ENCODE measurements around the gene ZNF575.

ZNF575 gene

GRCh38 chr19:43532962-43533545 is at the start of gene ZNF575:
TSS of gene ZNF575 (plus strand) at chr19:43533188. CDS start at chr19:43534423, 1,235 bp downstream.
- DNase-seq: peak; percentile 73

- DNase-seq: no peak
These were observed 49.7 kb upstream of the ZNF575 start for GRCh38 chr19:43483281-43483680.

GRCh38 chr19:43485951-43486350 is 47.0 kb upstream of the ZNF575 start:
- no peak for DNase-seq

- no peak for DNase-seq
These were observed 46.6 kb upstream of the ZNF575 start for GRCh38 chr19:43486412-43486811.

DNA sequence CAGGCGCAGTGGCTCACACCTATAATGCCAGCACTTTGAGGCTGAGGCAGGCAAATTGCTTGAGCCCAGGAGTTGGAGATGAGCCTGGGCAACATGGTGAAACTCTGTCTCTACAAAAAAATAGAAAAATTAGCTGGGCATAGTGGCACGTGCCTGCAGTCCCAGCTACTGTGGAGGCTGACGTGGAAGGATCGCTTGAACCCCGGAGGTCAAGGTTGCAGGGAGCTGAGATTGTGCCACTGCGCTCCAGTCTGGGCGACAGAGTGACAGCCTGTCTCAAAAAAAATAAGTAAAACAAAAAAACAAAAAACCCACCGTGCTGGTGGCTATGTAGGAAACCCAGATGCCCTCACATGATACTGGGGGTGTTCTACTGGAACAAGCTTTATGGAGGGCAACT is 44.8 kb upstream of the ZNF575 start:
- no peak for DNase-seq

- DNase-seq: no peak
These were observed 43.7 kb upstream of the ZNF575 start for GRCh38 chr19:43489310-43489709.

GRCh38 chr19:43489979-43490599 is 42.9 kb upstream of the ZNF575 start:
- no peak for DNase-seq

DNA sequence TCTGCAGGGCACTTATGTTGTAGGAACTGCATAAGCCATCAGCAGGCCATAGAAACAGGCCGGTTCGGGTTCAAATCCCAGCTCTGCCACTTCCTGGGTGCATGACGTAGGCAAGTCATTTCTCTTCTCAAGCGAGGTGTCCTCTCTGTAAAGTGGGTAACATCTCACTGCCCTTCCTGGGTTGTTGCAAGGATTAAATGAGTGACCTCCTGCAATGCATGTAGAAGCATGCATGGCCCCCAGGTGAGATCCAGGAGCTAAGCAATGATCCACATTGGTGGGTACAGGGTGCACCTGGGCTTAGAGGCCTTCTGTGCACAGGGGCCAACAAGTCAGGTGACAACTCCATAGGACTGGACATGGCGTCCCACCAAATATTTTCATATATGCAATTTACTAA is 42.2 kb upstream of the ZNF575 start:
- no peak for DNase-seq

DNA sequence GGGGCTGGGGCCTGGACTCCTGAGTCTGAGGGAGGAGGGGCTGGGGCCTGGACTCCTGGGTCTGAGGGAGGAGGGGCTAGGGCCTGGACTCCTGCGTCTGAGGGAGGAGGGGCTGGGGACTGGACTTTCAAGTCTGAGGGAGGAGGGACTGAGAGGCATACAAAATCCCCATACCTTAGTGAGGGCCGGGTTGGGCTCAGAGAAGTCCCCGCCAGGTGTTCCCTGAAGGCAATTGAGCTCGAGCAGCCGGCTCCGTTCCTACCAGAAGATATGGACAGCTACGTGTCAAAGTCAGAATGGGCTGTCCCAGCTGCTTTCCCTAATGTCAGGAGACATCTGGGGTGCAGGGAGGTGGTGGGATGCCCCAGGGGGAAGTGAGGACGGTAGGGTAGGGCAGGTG is 37.9 kb upstream of the ZNF575 start:
- DNase-seq: no peak

- no peak for DNase-seq
These were observed 36.0 kb upstream of the ZNF575 start for GRCh38 chr19:43496960-43497359.

DNA sequence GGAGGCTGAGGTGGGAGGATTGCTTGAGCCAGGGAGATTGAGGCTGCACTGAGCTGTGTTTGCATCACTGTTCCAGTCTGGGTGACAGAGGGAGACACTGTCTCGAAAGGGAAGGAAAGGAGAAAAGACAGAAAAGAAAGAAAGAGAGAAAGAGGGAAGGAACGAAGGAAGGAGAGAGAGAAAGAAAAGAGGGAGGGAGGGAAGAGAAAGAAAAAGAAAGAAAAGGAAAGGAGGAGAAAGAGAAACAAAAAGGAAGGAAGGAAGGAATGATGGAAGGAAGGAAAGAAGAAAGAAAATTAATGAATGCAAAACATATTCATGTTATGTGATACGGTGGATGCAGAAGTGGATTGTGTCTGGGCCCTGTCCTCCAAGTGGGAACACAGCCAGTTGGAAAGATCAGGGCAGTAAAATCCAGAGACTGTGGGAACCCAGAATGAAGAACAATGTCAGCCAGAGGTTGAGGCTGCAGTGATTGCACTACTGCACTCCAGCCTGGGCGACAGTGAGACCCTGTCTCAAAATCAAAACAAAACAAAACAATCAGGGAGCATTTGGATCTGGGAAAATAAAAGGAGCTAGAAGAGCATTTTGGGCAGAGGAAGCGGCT is 34.6 kb upstream of the ZNF575 start:
- no peak for DNase-seq

DNA sequence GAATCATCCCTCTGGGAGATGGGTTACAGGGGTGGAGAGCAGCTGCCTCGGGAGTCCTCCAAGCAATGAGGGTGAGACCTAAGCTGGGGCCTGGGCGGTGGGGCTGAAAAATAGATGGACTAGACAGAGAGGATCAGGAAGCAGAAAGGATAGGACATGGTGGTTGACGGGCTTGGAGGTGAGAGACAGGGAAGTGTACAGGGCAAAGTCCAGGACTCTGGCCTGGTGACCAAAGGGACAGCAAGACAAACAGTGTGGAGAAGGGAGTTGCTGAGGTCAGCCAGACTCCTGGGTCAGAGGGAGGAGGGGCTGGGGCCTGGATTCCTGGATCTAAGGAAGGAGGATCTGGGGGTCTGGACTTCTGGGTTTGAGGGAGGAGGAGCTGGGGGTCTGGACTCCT is 33.9 kb upstream of the ZNF575 start:
- DNase-seq: no peak

GRCh38 chr19:43501661-43502418 is 31.1 kb upstream of the ZNF575 start:
- no peak for DNase-seq

DNA sequence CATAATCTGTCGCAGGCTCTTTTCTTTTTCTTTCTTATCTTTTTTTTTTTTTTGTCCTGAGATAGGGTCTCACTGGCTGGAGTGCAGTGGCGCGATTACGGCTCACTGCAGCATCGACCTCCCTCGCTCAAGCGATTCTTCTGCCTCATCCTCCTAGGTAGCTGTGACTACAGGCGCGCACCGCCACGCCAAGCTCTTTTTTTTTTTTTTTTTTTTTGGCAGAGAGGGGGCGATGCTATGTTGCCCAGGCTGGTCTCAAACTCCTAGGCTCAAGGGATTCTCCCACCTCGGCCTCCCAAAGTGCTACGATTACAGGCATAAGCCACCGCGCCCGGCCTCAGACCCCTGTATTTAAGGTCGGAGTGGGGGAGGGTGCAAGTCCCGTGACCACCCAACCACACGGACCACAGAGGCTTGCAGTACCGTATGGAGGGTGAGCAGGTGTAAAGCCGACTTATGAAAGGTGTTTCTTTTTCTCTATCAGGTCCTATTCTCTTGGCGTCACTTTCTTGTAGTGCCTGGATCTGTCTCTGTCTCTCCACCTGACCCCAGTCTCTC is 30.5 kb upstream of the ZNF575 start:
- DNase-seq: no peak

GRCh38 chr19:43503501-43504425 is 29.2 kb upstream of the ZNF575 start:
- peak; percentile 91 for DNase-seq

DNA sequence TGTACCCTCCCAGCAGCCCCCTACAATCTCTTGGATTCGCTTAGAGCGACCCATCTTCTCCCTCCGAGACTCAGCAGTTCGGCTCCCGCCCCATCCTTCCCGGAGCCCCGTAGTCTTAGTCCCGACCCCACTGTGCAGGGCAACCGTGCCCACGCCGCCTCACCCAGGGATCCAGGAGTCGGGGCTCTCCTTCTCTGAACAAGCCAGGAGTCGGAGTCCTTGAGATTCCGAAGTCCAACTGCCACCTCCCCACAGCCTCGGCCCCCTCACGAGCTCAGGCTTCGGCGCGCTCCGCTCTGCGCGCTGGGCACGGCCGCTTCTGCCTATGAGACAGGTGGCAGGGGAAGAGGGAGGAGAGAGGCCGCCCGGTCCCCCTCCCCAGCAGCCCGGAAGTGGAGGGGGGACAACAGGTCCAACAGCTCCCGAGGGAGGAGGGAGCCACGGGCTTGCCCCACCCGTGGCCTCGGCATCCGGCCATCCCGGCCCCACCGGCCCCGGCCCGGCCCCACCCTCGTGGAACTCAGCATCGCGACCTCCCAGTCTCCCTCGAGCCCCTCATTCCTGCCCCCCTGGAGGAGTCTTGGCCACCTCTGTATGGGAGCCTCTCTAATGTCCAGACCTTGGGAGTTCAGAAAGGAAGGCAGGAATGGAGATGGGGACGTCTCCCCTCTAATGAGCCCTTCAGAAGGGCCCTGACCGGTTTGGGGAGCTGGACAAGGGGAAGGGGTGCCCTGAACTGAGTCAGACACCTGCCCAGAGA is 28.4 kb upstream of the ZNF575 start, which contains the start of gene PHLDB3:
TSS of gene PHLDB3 (minus strand) at position 321 of the 760 bp plus-strand sequence. CDS start 628 bp downstream, outside the sequence.
- DNase-seq: no peak

GRCh38 chr19:43505186-43505456 is 27.9 kb upstream of the ZNF575 start:
- DNase-seq: no peak

DNA sequence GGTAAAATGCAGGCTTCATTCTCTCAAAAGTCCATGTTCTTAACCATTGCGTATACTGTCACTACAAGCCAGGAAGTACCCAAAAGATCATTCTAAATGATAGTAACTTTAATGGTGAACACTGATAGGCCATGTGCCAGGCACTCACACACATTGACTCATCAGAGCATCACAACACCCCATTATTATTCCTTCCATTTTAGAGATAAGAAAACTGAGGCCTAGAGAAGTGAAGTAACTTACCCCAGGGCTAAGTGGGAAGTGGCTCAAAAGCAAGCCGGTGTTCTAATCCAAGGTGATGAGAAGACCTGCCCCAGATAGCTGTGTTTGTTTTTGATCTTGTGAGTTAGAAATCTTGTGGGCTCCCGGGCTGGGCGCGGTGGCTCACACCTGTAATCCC is 27.0 kb upstream of the ZNF575 start:
- no peak for DNase-seq

- no peak for DNase-seq
These were observed 26.4 kb upstream of the ZNF575 start for GRCh38 chr19:43506629-43507028.

- DNase-seq: no peak
These were observed 25.1 kb upstream of the ZNF575 start for GRCh38 chr19:43507880-43508279.

GRCh38 chr19:43510713-43511112 is 22.3 kb upstream of the ZNF575 start:
- DNase-seq: no peak

- DNase-seq: no peak
These were observed 21.7 kb upstream of the ZNF575 start for GRCh38 chr19:43511324-43511723.

Data from NCI-H1048 (cell line).